Esophagus squamous epithelium (tissue), 5 donors: ENCODE measurements around the gene KHK. TPM values are rescaled to one million over a fixed set of nuclear protein-coding genes. Genes with fewer than 3 reads are reported as not detected.

Experiments used
- DNase-seq: peaks from one replicate; lab custom pipeline; 2025; lab: John Stamatoyannopoulos, UW
- H3K27ac ChIP-seq, 4 donors: fragments of 200-600 bp; sonication (generic); one replicate each; pipeline ENCODE4 v1.5.1; 2016 to 2019; ENCODE audit warnings: mild to moderate bottlenecking in 1 of 4
- H3K27me3 ChIP-seq, 4 donors: fragments of 200-600 bp; sonication (generic); 1 replicate in 3 of 4; 2 replicates in 1 of 4; pipeline versions ENCODE4 v1.5.1 to v1.6.0; 2017 to 2021; ENCODE audit warnings: antibody characterized with exemption in 1 of 4
- H3K36me3 ChIP-seq, 3 donors: fragments of 200-600 bp; sonication (generic); one replicate each; pipeline ENCODE4 v1.5.1; 2016 to 2019
- H3K4me1 ChIP-seq, 3 donors: fragments of 200-600 bp; sonication (generic); one replicate each; pipeline ENCODE4 v1.5.1; 2017 to 2019
- H3K4me3 ChIP-seq, 4 donors: fragments of 200-600 bp; sonication (generic); 1 replicate in 3 of 4; 2 replicates in 1 of 4; pipeline ENCODE4 v1.5.1; 2016 to 2019; ENCODE audit warnings: mild to moderate bottlenecking in 2 of 4, moderate library complexity in 1 of 4
- H3K9me3 ChIP-seq, 3 donors: fragments of 200-600 bp; sonication (generic); one replicate each; pipeline ENCODE4 v1.5.1; 2016 to 2019
- POLR2A ChIP-seq, 4 donors: fragments of 450-650 bp; IDR thresholded peaks; one replicate each; pipeline ENCODE4 v1.6.1; 2017; ENCODE audit warnings: antibody characterized with exemption in 4 of 4, mild to moderate bottlenecking in 4 of 4, moderate library complexity in 3 of 4
- WGBS, 2 donors: methylation state at CpG; one replicate each; pipeline ENCODE4 v1.1.5; 2018; 5-methylcytosine and 5-hydroxymethylcytosine counted together
- intact Hi-C: fragments of 100-400 bp; cut with DNase I; formaldehyde crosslinking; loops from one replicate; pipeline ENCODE4 v1.15.0; 2022
- total RNA-seq, 4 donors: library from RNA; depleted of rRNA; stranded (reverse); fragments of >200 nt; gene quantifications; one replicate each; pipeline ENCODE4 v1.1.0, GENCODE V29; 2016
- TF ChIP-seq, protein P1 (sequence below), 6 experiments: fragments of 450-650 bp in 4 of 6; fragments of 200-600 bp in 2 of 6; sonication (generic) in 2 of 6; IDR thresholded peaks; one replicate each; pipeline ENCODE4 v1.5.1; 2016 to 2019; ENCODE audit warnings: antibody characterized with exemption in 6 of 6, mild to moderate bottlenecking in 4 of 6, moderate library complexity in 4 of 6
- donor health status: DM: yes; HTN: yes; CAD: no.

Gene KHK
- total RNA-seq, 4 donors from 2014 or later, result 1.3 to 1.9 (median 1.4) TPM

DNA sequence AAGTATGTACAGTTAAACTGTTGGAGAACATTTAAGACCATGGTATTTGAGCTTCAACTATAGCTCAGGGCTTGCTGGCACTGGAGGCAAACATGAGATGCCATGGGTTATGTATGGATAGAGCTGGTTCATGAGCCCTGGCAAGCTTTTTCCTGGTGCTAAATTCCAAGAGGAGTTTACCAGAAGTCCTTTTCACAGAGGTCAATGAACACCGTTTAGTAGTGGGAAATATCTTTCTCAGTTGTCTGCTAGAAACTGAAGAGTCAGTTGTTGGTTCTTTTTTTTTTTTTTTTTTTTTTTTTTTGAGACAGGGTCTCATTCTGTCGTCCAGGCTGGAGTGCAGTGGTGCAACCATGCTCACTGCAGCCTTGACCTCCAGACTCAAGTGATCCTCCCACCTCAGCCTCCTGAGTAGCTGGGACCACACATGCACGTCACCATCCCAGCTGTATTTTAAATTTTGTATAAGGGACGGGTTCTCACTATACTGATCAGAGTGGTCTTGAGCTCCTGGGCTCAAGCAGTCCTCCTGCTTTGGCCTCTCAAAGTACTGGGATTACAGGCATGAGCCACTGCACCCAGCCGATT lies 1.3 kb downstream of the KHK start:
- intact Hi-C loops, result loop anchor here (5.0 kb wide), 1 partner anchor 126 kb away; no protein-coding TSS in a partner anchor
- Histone ChIP-seq H3K9me3 (no peaks in the 10 kb centered on the region), H3K36me3 (no peaks in the 10 kb centered on the region), H3K27ac (no peak overlapping the region), H3K27me3 (no peaks in the 10 kb centered on the region), H3K4me1 (peaks cover 12 to 43% (median 15%) of the 10 kb centered on the region in 3 donors), H3K4me3 (no peak overlapping the region)
- no peak for DNase-seq
- TF ChIP-seq, protein P1, sequence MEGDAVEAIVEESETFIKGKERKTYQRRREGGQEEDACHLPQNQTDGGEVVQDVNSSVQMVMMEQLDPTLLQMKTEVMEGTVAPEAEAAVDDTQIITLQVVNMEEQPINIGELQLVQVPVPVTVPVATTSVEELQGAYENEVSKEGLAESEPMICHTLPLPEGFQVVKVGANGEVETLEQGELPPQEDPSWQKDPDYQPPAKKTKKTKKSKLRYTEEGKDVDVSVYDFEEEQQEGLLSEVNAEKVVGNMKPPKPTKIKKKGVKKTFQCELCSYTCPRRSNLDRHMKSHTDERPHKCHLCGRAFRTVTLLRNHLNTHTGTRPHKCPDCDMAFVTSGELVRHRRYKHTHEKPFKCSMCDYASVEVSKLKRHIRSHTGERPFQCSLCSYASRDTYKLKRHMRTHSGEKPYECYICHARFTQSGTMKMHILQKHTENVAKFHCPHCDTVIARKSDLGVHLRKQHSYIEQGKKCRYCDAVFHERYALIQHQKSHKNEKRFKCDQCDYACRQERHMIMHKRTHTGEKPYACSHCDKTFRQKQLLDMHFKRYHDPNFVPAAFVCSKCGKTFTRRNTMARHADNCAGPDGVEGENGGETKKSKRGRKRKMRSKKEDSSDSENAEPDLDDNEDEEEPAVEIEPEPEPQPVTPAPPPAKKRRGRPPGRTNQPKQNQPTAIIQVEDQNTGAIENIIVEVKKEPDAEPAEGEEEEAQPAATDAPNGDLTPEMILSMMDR (IDR thresholded peaks at IDR 0.05), result no peak
- TF ChIP-seq POLR2A (IDR thresholded peaks at IDR 0.05), result no peak
- WGBS, 2 donors, result 75 to 91% methylated on average over 3 to 5 of the region's 5 CpGs

DNA sequence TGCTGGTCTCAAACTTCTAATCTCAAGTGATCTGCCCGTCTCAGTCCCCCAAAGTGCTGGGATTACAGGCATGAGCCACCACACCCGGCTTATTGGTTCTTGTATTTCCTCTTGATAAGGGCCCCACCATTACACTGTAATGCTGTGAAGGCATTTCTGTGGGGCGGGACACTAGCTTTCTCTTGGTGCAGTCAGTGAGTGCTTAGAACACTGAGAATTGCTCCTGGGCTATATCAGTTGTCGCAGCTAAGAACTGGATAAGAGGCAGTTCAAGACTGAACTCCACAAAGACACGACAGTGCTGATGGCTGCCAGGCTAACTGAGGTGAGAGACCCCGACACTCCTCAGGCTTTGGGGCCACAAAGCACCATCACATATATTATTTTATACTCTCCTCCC lies 2.1 kb downstream of the KHK start:
- H3K4me1 ChIP-seq, result peaks cover 12 to 36% (median 15%) of the 10 kb centered on the region in 3 donors
- no peaks in the 10 kb centered on the region for H3K9me3 ChIP-seq
- H3K36me3 ChIP-seq, result no peaks in the 10 kb centered on the region
- no peak for DNase-seq
- H3K27ac ChIP-seq, result no peak overlapping the region
- TF ChIP-seq, protein P1 (IDR thresholded peaks at IDR 0.05), result no peak
- no peak for TF ChIP-seq POLR2A (IDR thresholded peaks at IDR 0.05)
- no peaks in the 10 kb centered on the region for H3K27me3 ChIP-seq
- 79 to 85% methylated on average over 4 to 6 of the region's 6 CpGs for WGBS, 2 donors
- H3K4me3 ChIP-seq, result no peak overlapping the region
- intact Hi-C loops, result loop anchor here (5.0 kb wide), 1 partner anchor 126 kb away; no protein-coding TSS in a partner anchor

DNA sequence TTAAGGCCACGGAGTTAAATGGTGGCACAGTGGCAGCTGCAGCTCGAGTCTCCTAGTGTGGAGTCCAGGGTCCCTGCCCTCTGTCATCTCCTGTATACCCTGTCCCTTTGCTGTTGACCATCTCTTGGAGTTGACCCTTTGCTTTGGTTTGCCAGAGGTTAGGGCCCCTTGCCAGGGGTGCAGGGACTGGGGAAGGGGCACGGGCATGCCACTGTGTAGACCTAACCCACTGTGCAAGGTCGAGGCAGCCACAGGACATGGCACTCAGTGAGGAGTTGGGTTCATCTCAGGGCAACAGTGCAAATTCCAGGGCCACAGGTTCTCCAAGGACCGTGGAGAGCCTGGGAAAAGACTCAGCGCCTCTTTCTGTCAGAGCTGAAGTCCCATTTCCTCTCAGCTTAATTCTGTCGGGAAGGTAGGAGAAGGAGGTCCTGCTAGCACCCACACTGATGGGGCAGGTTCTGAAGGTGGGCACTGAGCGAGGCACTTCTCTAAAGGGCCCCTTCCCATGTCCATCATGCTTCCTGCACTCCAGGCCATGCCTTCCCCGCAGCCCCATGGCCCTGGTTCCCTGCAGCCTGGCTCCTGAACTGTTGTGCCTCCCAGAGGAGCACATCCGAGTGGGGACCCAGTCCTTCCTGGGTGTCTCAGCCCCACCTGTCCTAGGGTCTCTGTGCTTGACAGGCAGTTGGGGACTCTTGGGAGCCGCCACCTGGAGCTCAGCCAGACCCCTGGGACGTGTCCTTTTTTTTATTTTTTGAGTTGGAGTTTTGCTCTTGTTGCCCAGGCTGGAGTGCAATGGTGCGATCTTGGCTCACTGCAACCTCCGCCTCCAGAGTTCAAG lies 2.8 kb downstream of the KHK start:
- intact Hi-C loops, result loop anchor here (5.0 kb wide), 1 partner anchor 127 kb away; no protein-coding TSS in a partner anchor
- H3K27ac ChIP-seq, result no peak overlapping the region
- H3K4me1 ChIP-seq, result peaks cover 12 to 29% (median 15%) of the 10 kb centered on the region in 3 donors
- H3K36me3 ChIP-seq, result no peaks in the 10 kb centered on the region
- H3K27me3 ChIP-seq, result no peaks in the 10 kb centered on the region
- H3K4me3 ChIP-seq, result no peak overlapping the region
- WGBS, 2 donors, result 79 to 90% methylated on average over 11 to 12 of the region's 14 CpGs
- no peaks in the 10 kb centered on the region for H3K9me3 ChIP-seq
- no peak for TF ChIP-seq POLR2A (IDR thresholded peaks at IDR 0.05)
- TF ChIP-seq, protein P1 (IDR thresholded peaks at IDR 0.05), result no peak
- DNase-seq, result no peak

DNA sequence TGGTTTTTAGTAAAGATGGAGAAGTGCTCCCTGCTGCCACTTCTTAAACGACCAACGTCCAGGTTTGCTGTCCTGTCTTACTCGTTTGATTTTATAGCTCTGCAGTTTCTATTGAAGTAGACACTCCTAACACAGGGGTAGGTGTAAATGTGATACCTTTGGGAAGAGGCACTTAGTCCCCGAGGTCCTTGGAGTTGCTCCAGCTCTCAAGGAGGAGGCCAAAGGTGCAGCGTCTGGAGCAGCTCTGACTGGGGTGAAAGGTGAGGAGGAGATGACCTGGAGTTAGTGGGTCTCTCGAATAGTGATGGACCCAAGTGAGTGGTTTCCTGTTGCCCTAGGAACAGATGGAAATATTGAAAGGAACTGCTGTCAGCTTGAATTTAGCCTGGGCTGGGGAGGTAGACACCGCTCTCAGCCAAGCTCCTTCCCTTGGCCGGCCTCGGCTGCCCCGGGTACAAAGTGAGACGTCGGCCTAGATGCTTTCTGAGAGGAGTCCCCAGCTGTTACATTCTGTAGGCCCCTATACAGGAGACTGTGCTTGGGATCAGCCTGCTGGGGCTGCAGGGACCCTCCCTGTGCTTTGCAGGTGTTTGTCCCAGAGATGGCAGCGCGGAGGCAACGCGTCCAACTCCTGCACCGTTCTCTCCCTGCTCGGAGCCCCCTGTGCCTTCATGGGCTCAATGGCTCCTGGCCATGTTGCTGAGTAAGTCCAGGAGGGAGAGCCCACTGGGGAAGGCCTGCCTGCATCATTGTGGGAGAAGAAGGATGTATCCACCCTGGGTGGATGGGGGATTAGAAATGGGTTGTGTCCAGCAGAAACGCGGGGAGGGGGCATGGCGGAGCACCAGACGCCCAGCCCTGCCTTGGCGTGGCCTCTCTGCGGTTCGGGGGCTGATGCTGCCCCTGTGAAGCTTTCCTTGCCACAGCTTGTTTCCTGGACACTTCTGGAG lies 5.4 kb downstream of the KHK start:
- no peak overlapping the region for H3K4me3 ChIP-seq
- no peaks in the 10 kb centered on the region for H3K9me3 ChIP-seq
- H3K4me1 ChIP-seq, result peaks cover 9 to 19% (median 12%) of the 10 kb centered on the region in 3 donors
- TF ChIP-seq, protein P1 (IDR thresholded peaks at IDR 0.05), result no peak
- no peak for TF ChIP-seq POLR2A (IDR thresholded peaks at IDR 0.05)
- H3K27me3 ChIP-seq, result no peaks in the 10 kb centered on the region
- no peaks in the 10 kb centered on the region for H3K36me3 ChIP-seq
- WGBS, 2 donors, result 73 to 83% methylated on average over 12 to 18 of the region's 25 CpGs
- intact Hi-C loops, result loop anchor here (10.0 kb wide), 1 partner anchor 213 kb away; the partner anchor contains the start of gene UCN
- no peak for DNase-seq
- no peak overlapping the region for H3K27ac ChIP-seq
